ENCODE data around the gene PLCL2. TPM values are rescaled to one million over a fixed set of nuclear protein-coding genes. Genes with fewer than 3 reads are reported as not detected.

The PLCL2 gene
- total and polyA plus RNA-seq, 4 donors: 1.5 to 16.5 (median 9.4) TPM

DNA sequence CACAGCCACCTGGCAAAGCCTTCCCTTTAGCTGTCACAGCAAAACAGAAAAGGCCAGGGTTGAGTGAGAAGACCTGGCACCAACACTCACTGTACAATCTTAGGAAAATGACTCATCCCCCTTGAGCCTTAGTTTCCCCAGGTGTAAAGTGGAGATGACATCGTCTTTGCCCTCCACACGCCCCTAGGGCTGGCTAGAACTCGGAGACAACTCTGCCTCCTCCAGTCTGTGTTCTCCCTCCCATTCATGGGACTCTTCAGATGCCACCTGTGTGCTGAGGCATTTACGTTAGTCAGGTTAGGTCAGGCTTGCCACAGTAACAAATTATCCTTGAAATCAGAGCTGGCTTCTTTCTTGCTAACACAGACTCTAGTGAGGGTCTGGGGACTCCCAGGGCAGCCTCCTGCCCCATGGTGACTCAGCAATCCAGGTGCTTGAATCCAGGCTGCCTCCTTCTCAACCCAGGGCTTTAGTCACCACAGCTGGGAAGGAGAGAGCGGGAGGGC, 252.6 kb downstream of the PLCL2 start:
- no peak for DNase-seq (ENCODE audit: low spot score)
- H3K27ac ChIP-seq (ENCODE audit: low read depth in 1 of 2, low read length in 2 of 2): no peak overlapping the region
- TF ChIP-seq TAF1 (conservative IDR thresholded peaks at IDR 0.05): no peak
- TF ChIP-seq SP1 (IDR thresholded peaks at IDR 0.05): no peak
- TF ChIP-seq, protein P1, sequence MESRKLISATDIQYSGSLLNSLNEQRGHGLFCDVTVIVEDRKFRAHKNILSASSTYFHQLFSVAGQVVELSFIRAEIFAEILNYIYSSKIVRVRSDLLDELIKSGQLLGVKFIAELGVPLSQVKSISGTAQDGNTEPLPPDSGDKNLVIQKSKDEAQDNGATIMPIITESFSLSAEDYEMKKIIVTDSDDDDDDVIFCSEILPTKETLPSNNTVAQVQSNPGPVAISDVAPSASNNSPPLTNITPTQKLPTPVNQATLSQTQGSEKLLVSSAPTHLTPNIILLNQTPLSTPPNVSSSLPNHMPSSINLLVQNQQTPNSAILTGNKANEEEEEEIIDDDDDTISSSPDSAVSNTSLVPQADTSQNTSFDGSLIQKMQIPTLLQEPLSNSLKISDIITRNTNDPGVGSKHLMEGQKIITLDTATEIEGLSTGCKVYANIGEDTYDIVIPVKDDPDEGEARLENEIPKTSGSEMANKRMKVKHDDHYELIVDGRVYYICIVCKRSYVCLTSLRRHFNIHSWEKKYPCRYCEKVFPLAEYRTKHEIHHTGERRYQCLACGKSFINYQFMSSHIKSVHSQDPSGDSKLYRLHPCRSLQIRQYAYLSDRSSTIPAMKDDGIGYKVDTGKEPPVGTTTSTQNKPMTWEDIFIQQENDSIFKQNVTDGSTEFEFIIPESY (IDR thresholded peaks at IDR 0.05): no peak
- TF ChIP-seq HNF4A (conservative IDR thresholded peaks at IDR 0.05): no peak
- TF ChIP-seq YY1 (IDR thresholded peaks at IDR 0.05): no peak

DNA sequence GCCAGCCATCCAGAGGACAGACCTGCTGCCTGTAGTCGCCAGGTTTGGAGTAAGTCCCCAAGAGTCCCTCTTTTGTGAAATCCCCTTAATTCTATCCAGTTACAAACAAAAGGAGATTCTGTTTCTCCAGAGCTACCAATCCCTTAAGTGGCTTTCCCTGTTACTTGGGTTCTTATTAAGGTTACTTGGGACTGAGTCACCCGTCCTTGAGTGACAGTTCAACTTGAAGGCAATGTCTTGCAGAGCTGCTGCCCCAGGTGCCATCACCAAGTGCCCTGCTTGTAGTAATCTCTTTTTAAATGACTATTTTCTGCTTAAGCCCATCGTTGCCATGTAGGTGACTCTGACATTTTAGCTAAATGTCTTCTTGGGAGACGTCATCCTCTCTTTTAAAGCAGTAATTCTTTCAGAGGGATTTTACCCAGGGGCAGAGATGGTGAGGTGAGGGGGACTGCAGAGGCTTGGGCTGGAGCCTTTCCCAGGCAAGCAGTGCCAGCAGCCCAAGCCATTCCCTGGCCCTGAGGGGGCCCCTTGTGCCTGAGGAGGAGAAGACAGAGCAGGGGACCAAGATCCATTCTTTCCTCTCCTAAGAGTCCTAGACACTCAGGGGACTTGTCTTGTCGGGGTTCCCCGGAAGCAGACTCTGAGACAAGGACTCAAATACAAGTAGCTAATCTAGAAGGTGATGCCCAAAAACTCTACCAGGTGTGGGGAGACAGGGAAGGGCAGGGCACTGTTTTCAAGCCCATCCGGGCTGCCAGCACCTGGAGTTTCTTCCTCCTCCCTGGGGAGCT, 253.7 kb downstream of the PLCL2 start:
- TF ChIP-seq HNF4G (IDR thresholded peaks at IDR 0.05) (no peak), SP1 (IDR thresholded peaks at IDR 0.05) (no peak), EGR1 (IDR thresholded peaks at IDR 0.05; ENCODE audit: low read depth in 2 of 2) (no peak), FOXA2 (IDR thresholded peaks at IDR 0.05) (no peak), FOXA1 (IDR thresholded peaks at IDR 0.05) (no peak)
- TF ChIP-seq, protein P1 (IDR thresholded peaks at IDR 0.05): no peak
- TF ChIP-seq, protein P2, sequence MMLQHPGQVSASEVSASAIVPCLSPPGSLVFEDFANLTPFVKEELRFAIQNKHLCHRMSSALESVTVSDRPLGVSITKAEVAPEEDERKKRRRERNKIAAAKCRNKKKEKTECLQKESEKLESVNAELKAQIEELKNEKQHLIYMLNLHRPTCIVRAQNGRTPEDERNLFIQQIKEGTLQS (IDR thresholded peaks at IDR 0.05): no peak
- TF ChIP-seq, protein P3, sequence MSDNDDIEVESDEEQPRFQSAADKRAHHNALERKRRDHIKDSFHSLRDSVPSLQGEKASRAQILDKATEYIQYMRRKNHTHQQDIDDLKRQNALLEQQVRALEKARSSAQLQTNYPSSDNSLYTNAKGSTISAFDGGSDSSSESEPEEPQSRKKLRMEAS (IDR thresholded peaks at IDR 0.05): no peak
- Histone ChIP-seq H3K36me3 (ENCODE audit: control insufficient read depth in 4 of 4, insufficient read depth in 3 of 4, low read depth in 1 of 4, low read length in 3 of 4) (no peaks in the 10 kb centered on the region), H3K4me1 (ENCODE audit: control insufficient read depth in 4 of 4, insufficient read depth in 4 of 4, low read length in 3 of 4) (no peaks in the 10 kb centered on the region), H3K9me3 (ENCODE audit: control insufficient read depth in 4 of 4, low read length in 3 of 4) (no peaks in the 10 kb centered on the region), H3K4me3 (ENCODE audit: low read depth in 1 of 3, low read length in 3 of 3) (no peak overlapping the region), H3K9ac (ENCODE audit: low read depth in 1 of 2, low read length in 2 of 2) (no peak overlapping the region), H3K27me3 (ENCODE audit: control insufficient read depth in 4 of 4, insufficient read depth in 4 of 4, low read length in 3 of 4) (no peaks in the 10 kb centered on the region), H3K27ac (ENCODE audit: low read depth in 1 of 2, low read length in 2 of 2) (no peak overlapping the region)
- DNase-seq (ENCODE audit: low spot score): no peak
- 83% methylated on average over 7 of the region's 7 CpGs for WGBS

More for the DNA sequence above, 252.6 kb downstream of the PLCL2 start:
- H3K9ac ChIP-seq (ENCODE audit: low read depth in 1 of 2, low read length in 2 of 2): no peak overlapping the region
- 89% methylated on average over 5 of the region's 5 CpGs for WGBS
- H3K4me3 ChIP-seq (ENCODE audit: low read depth in 1 of 3, low read length in 3 of 3): no peak overlapping the region
- H3K9me3 ChIP-seq (ENCODE audit: control insufficient read depth in 4 of 4, low read length in 3 of 4): no peaks in the 10 kb centered on the region
- no peaks in the 10 kb centered on the region for H3K27me3 ChIP-seq (ENCODE audit: control insufficient read depth in 4 of 4, insufficient read depth in 4 of 4, low read length in 3 of 4)
- no peaks in the 10 kb centered on the region for H3K4me1 ChIP-seq (ENCODE audit: control insufficient read depth in 4 of 4, insufficient read depth in 4 of 4, low read length in 3 of 4)
- no peaks in the 10 kb centered on the region for H3K36me3 ChIP-seq (ENCODE audit: control insufficient read depth in 4 of 4, insufficient read depth in 3 of 4, low read depth in 1 of 4, low read length in 3 of 4)
